Measurements from ENCODE around the gene GPR157.

DNA sequence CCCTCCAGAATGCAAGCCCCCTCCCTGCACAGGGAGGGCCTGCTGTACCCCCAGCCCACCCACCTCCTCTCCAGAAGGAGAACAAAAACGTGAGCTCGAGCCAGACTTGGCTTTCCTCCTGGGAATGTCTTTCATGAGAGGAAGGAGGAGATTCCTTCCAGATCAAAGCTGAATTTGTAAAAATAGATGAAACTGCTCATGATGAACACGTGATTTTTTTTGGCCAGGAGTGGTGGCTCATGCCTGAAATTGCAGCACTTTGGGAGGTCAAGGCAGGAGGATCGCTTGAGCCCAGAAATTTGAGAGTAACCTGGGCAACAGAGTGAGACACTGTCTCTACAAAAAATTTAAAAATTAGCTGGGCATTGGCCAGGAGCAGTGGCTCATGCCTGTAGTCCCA, 21.8 kb downstream of the GPR157 start:
- TF ChIP-seq POLR2A (IDR thresholded peaks at IDR 0.05) (no peak), POLR2AphosphoS5 (IDR thresholded peaks at IDR 0.05) (no peak)
- TF ChIP-seq, protein P1, sequence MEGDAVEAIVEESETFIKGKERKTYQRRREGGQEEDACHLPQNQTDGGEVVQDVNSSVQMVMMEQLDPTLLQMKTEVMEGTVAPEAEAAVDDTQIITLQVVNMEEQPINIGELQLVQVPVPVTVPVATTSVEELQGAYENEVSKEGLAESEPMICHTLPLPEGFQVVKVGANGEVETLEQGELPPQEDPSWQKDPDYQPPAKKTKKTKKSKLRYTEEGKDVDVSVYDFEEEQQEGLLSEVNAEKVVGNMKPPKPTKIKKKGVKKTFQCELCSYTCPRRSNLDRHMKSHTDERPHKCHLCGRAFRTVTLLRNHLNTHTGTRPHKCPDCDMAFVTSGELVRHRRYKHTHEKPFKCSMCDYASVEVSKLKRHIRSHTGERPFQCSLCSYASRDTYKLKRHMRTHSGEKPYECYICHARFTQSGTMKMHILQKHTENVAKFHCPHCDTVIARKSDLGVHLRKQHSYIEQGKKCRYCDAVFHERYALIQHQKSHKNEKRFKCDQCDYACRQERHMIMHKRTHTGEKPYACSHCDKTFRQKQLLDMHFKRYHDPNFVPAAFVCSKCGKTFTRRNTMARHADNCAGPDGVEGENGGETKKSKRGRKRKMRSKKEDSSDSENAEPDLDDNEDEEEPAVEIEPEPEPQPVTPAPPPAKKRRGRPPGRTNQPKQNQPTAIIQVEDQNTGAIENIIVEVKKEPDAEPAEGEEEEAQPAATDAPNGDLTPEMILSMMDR (IDR thresholded peaks at IDR 0.05) = no peak

Data from upper lobe of left lung (tissue), 4 donors.